Effector memory CD4-positive, alpha-beta T cell (primary cell): ENCODE results near the gene ACTR1A.

Experiments
- DNase-seq, 3 donors: peaks; one replicate each; pipeline ENCODE4 v3.0.0-alpha.2; 2020
- H3K27ac ChIP-seq: 2 replicates; pipeline ENCODE4 v1.7.0; 2013; ENCODE audit warnings: mild to moderate bottlenecking, low read length, moderate library complexity; ENCODE audit not compliant: insufficient read depth, poor library complexity, severe bottlenecking
- H3K27me3 ChIP-seq: replicated peaks from 2 replicates; pipeline ENCODE4 v1.7.0; 2013; ENCODE audit warnings: mild to moderate bottlenecking, low read length; ENCODE audit not compliant: insufficient read depth, control insufficient read depth, poor library complexity, severe bottlenecking
- H3K36me3 ChIP-seq: 2 replicates; pipeline ENCODE4 v1.7.0; 2013; ENCODE audit warnings: mild to moderate bottlenecking, low read length, moderate library complexity; ENCODE audit not compliant: control insufficient read depth, insufficient read depth
- H3K4me1 ChIP-seq: 2 replicates; pipeline ENCODE4 v1.7.0; 2013; ENCODE audit warnings: low read length, mild to moderate bottlenecking; ENCODE audit not compliant: control insufficient read depth, insufficient read depth, poor library complexity, severe bottlenecking
- H3K4me3 ChIP-seq: 2 replicates; pipeline ENCODE4 v1.7.0; 2013; ENCODE audit warnings: low read length, low read depth, mild to moderate bottlenecking; ENCODE audit not compliant: insufficient read depth, poor library complexity, severe bottlenecking
- H3K9me3 ChIP-seq: 2 replicates; pipeline ENCODE4 v1.7.0; 2013; ENCODE audit warnings: mild to moderate bottlenecking, low read length, moderate library complexity; ENCODE audit not compliant: control insufficient read depth

Gene ACTR1A

DNA sequence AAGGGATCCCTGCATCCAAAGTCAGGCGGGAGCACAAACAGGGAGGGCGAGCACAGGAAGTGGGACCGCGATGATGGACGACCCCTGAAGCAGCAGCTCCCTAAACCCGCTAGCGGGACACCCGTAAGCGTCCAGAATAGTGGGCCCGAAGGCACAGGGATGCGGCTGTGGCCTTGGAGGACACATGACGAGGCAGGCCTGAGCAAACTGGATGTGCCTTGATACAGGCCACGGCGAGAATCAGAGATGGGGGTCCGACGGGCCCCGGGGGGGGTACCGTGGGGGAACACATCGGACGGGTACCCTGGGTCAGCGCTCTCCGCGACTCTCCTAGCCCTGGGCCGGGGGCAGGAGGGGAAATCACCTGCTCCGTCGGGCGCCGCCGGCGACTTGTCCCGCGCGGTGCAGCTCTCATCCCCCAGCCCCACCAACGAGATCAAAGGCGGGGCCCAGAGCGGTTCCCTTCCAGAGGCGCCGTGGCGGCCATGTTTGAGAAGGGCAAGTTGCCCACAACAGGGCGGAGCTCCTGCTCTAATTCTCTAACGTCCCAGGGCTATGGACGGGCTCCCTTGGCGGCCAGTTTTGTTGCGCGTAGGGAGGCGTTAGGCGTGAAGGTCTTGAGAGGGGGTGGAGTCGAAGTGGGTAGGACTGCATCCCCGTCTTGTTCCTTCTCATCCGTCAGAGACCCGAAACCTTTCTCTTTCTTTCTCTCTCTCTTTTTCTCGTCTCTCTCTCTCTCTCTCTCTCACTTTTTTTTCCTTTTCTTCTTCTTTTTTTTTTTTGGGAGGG, 70.2 kb downstream of the ACTR1A start, which contains the start of gene CUEDC2:
CUEDC2 (minus strand) TSS at position 413 of the 789 bp plus-strand sequence. CDS start 7,386 bp downstream, outside the sequence.
- peak within 1 kb of the TSS; percentile 95 for H3K4me3 ChIP-seq
- peaks cover 44% of the 10 kb centered on the region for H3K4me1 ChIP-seq
- no peaks in the 10 kb centered on the region for H3K27me3 ChIP-seq
- H3K9me3 ChIP-seq = no peaks in the 10 kb centered on the region
- H3K27ac ChIP-seq = peak within 1 kb of the TSS; percentile 75
- peak; percentile 88 to 93 (median 93) for DNase-seq
- no peaks in the 10 kb centered on the region for H3K36me3 ChIP-seq

DNA sequence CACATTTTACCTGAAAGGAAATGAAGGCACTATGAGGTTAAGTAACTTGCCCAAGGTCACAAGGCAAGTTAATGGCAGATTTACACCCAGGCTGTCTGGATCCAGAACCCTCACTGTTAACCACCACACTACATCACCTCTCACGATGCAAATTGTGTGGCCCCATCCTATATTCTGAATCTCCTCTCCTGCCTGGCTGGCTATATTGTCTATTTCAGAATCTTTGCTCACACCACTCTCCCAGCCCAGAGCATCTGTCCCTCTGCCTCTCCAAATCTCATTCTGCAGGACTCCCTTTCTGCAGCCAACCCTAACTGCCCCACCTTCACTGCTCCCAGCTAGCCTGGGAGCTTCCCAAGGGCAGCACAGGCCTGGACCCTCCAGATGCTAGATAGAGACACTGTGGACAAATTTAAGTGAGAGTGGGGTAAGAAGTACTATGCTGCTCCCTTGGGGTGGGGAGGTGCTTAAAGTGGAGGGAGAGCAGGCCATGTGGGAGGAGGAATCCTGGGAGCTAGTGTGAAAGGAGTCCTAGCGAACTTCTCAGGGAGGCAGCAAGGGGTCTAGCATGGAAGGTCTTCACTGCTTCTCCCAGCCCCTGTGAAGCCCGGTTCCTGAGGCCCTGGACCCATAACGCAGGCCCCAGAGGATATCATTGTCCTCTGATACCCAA, 70.9 kb downstream of the ACTR1A start:
- Histone ChIP-seq H3K4me1 (peaks cover 39% of the 10 kb centered on the region), H3K36me3 (no peaks in the 10 kb centered on the region), H3K27me3 (no peaks in the 10 kb centered on the region), H3K4me3 (peak overlapping the region; percentile 95), H3K9me3 (no peaks in the 10 kb centered on the region), H3K27ac (peak overlapping the region; percentile 75)
- DNase-seq = no peak

DNA sequence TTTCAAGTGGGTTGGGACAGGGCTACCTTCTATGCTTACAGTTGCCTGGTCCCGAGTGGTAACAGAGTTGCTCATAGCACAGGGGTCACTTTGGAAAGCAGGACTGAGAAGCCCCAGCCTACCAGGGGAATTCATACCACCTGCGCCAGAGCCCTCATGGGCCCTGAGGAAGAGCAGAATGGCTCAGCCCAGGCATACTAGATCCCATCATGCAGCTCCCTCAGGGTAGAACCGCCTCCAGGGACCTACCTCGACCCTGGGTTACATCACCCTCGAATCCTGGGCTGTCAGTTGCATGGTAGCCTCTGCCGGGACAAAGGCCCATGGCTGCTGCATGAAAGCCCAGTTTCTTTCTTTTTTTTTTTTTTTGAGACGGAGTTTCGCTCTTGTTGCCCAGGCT, 73.0 kb downstream of the ACTR1A start:
- DNase-seq = no peak
- Histone ChIP-seq H3K4me3 (no peak overlapping the region), H3K9me3 (no peaks in the 10 kb centered on the region), H3K36me3 (peaks cover 4% of the 10 kb centered on the region), H3K4me1 (peaks cover 24% of the 10 kb centered on the region), H3K27ac (no peak overlapping the region), H3K27me3 (no peaks in the 10 kb centered on the region)
